Stimulated activated CD4-positive, alpha-beta T cell treated with anti-CD3 and anti-CD28 coated beads, Interleukin-1b, Interleukin-23, amount 100 ng/mL, for 4 hours (primary cell): ENCODE results near the gene LBH.

ENCODE experiments used
- DNase-seq, 2 donors: peaks; one replicate each; pipeline ENCODE4 v3.0.0-alpha.2; 2020; ENCODE audit warnings: low read depth in 2 of 2

The LBH gene

DNA sequence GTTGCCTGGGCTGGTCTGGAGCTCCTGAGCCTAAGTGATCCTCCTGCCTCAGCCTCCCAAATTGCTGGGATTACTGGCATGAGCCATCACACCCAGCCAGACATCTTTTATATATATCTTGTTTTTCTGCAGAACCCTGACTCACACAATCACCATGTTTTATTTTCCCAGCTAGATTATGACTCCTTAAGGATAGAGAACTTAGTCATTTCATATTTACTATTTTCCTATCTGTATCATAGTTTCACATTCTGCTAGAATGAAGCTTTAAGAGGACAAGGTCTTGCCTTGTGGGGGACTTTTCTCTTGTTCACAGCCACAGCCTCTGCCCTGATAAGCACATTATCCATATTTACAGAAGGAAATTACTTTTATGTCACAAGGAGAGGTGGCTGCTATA, 73.9 kb downstream of the LBH start:
- no peak for DNase-seq

DNA sequence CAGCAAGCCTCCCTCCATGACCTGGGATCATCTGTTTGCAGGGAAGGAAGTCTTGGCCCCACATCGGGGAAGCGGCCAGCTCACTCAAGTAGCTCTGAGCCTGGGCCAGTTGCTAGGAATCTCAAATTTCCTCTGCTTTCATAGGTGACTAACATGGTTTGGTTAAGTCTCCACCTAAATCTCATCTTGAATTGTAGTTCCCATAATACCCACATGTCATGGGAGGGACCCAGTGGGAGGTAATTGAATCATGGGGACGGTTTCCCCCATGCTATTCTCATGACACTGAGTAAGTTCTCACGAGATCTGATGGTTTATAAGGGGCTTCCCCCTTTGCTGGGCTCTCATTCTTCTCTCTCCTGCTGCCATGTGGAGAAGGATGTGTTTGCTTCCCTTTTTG, 75.2 kb downstream of the LBH start:
- no peak for DNase-seq

DNA sequence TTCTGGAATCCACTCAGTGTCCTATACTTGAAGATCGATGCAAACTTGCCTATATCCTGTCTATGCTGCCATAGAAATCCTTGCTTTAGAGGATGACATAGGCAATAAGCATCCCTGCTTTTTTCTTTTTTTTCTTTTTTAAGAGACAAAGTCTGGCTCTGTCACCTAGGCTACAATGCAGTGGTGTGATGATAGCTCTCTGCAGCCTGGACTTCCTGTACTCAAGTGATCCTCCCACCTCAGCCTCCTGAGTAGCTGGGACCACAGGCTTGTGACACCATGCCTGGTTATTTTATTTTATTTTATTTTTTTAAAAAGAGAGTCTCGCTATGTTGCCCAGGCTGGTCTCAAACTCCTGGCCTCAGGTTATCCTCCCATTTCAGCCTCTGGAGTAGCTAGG, 76.9 kb downstream of the LBH start:
- DNase-seq: no peak
